ENCODE results near the gene CAMKK1. TPM values are rescaled to one million over a fixed set of nuclear protein-coding genes. Genes with fewer than 3 reads are reported as not detected.

Gene CAMKK1
- total RNA-seq, 1 donor from 2014 or later = 3.6 TPM

GRCh38 chr17:3929764-3930163, 36.9 kb upstream of the CAMKK1 start:
- Histone ChIP-seq H3K4me3 (no peak overlapping the region), H3K36me3 (peaks cover 8 to 20% of the 10 kb centered on the region in 2 donors), H3K9me3 (no peaks in the 10 kb centered on the region), H3K4me1 (peaks cover 7 to 14% of the 10 kb centered on the region in 2 donors), H3K27ac (no peak overlapping the region), H3K27me3 (no peaks in the 10 kb centered on the region)
- DNase-seq (ENCODE audit: low spot score in 2 of 2) = no peak
- TF ChIP-seq, protein P1, sequence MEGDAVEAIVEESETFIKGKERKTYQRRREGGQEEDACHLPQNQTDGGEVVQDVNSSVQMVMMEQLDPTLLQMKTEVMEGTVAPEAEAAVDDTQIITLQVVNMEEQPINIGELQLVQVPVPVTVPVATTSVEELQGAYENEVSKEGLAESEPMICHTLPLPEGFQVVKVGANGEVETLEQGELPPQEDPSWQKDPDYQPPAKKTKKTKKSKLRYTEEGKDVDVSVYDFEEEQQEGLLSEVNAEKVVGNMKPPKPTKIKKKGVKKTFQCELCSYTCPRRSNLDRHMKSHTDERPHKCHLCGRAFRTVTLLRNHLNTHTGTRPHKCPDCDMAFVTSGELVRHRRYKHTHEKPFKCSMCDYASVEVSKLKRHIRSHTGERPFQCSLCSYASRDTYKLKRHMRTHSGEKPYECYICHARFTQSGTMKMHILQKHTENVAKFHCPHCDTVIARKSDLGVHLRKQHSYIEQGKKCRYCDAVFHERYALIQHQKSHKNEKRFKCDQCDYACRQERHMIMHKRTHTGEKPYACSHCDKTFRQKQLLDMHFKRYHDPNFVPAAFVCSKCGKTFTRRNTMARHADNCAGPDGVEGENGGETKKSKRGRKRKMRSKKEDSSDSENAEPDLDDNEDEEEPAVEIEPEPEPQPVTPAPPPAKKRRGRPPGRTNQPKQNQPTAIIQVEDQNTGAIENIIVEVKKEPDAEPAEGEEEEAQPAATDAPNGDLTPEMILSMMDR (IDR thresholded peaks at IDR 0.05) = no peak
- intact Hi-C loops (cut with DNase I) = no loop called here

DNA sequence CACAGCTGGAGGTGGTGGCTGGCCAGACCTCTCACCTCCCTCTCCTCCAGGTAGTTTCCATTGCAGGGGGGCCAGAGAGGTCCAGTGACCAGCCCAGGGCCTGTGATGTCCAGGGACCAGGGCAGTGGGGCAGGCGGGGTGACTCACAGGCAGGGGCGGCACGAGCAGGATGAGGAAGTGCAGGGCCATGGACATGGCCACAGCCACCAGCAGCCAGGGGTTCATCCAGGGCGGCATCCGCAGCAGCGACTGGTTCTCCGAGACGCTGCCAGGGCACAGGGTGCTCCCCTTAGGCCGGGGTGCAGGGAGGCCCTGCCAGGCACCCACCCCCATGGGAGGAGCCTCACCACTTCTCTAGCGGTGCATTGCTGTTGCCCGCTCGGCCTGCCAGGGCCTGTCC, 36.3 kb upstream of the CAMKK1 start:
- Histone ChIP-seq H3K4me3 (no peak overlapping the region), H3K4me1 (peaks cover 7 to 14% of the 10 kb centered on the region in 2 donors), H3K27me3 (no peaks in the 10 kb centered on the region), H3K9me3 (no peaks in the 10 kb centered on the region), H3K36me3 (peaks cover 3 to 14% of the 10 kb centered on the region in 2 donors), H3K27ac (no peak overlapping the region)
- TF ChIP-seq, protein P1 (IDR thresholded peaks at IDR 0.05) = no peak
- intact Hi-C loops (cut with DNase I) = no loop called here
- no peak for DNase-seq (ENCODE audit: low spot score in 2 of 2)

- intact Hi-C loops (cut with DNase I) = no loop called here
- H3K27me3 ChIP-seq = no peaks in the 10 kb centered on the region
- peaks cover 7 to 14% of the 10 kb centered on the region in 2 donors for H3K4me1 ChIP-seq
- TF ChIP-seq, protein P1 (IDR thresholded peaks at IDR 0.05) = no peak
- no peak for DNase-seq (ENCODE audit: low spot score in 2 of 2)
- H3K9me3 ChIP-seq = no peaks in the 10 kb centered on the region
- peaks cover 0 to 14% of the 10 kb centered on the region in 2 donors for H3K36me3 ChIP-seq
- H3K4me3 ChIP-seq = no peak overlapping the region
- H3K27ac ChIP-seq = peak overlapping the region in 1 of 2 donors; percentile 60
Measured at GRCh38 chr17:3928406-3928805, 35.6 kb upstream of the CAMKK1 start.

GRCh38 chr17:3927628-3928340, 34.9 kb upstream of the CAMKK1 start:
- intact Hi-C loops (cut with DNase I) = no loop called here
- TF ChIP-seq, protein P1 (IDR thresholded peaks at IDR 0.05) = no peak
- no peak for DNase-seq (ENCODE audit: low spot score in 2 of 2)
- Histone ChIP-seq H3K27ac (peak overlapping the region; percentile 3 to 60), H3K36me3 (peaks cover 0 to 13% of the 10 kb centered on the region in 2 donors), H3K9me3 (no peaks in the 10 kb centered on the region), H3K4me1 (peaks cover 7 to 14% of the 10 kb centered on the region in 2 donors), H3K4me3 (no peak overlapping the region), H3K27me3 (no peaks in the 10 kb centered on the region)

- Histone ChIP-seq H3K27ac (peak overlapping the region in 1 of 2 donors; percentile 60), H3K4me1 (peaks cover 7 to 14% of the 10 kb centered on the region in 2 donors), H3K9me3 (no peaks in the 10 kb centered on the region), H3K27me3 (no peaks in the 10 kb centered on the region), H3K4me3 (no peak overlapping the region), H3K36me3 (peaks cover 0 to 9% of the 10 kb centered on the region in 2 donors)
- intact Hi-C loops (cut with DNase I) = no loop called here
- TF ChIP-seq, protein P1 (IDR thresholded peaks at IDR 0.05) = no peak
- DNase-seq (ENCODE audit: low spot score in 2 of 2) = no peak
Measured at GRCh38 chr17:3926860-3927627, 34.2 kb upstream of the CAMKK1 start.
